ENCODE data around the gene ATG4B. TPM values are rescaled to one million over a fixed set of nuclear protein-coding genes. Genes with fewer than 3 reads are reported as not detected.
A peak's percentile ranks its signal among the peaks of the same experiment; 100 is the strongest.

Gene ATG4B
- total and polyA plus RNA-seq, 11 donors: 35.9 to 75.1 (median 48.3) TPM

- no peak overlapping the region for H3K4me3 ChIP-seq
- no peaks in the 10 kb centered on the region for H3K9me3 ChIP-seq
- no peak for TF ChIP-seq POLR2A (IDR thresholded peaks at IDR 0.05)
- TF ChIP-seq CTCF (IDR thresholded peaks at IDR 0.05): no peak
- no peaks in the 10 kb centered on the region for H3K4me1 ChIP-seq
- H3K27me3 ChIP-seq: no peaks in the 10 kb centered on the region
- intact Hi-C loops (cut with DNase I): no loop called here
- DNase-seq (peak in 1 of 5 donors; percentile 39), ATAC-seq (no peak)
- WGBS, 4 donors: 85 to 90% (median 89%) methylated on average over 23 of the region's 23 CpGs
- peaks cover 0 to 62% (median 51%) of the 10 kb centered on the region in 9 donors for H3K36me3 ChIP-seq
- no peak overlapping the region for H3K27ac ChIP-seq
These were observed 28.4 kb downstream of the ATG4B start for GRCh38 chr2:241665731-241666440.

- H3K36me3 ChIP-seq: peaks cover 0 to 62% (median 56%) of the 10 kb centered on the region in 9 donors
- no peaks in the 10 kb centered on the region for H3K9me3 ChIP-seq
- TF ChIP-seq CTCF (IDR thresholded peaks at IDR 0.05) (no peak), POLR2A (IDR thresholded peaks at IDR 0.05) (no peak)
- 73 to 80% (median 77%) methylated on average over 34 to 42 of the region's 42 CpGs for WGBS, 4 donors
- ATAC-seq (no peak), DNase-seq (peak in 1 of 5 donors; percentile 47)
- H3K4me1 ChIP-seq: no peaks in the 10 kb centered on the region
- no peak overlapping the region for H3K4me3 ChIP-seq
- intact Hi-C loops (cut with DNase I): no loop called here
- H3K27ac ChIP-seq: no peak overlapping the region
- no peaks in the 10 kb centered on the region for H3K27me3 ChIP-seq
These were observed 29.3 kb downstream of the ATG4B start for GRCh38 chr2:241666627-241667400.

- intact Hi-C loops (cut with DNase I): no loop called here
- H3K27ac ChIP-seq: no peak overlapping the region
- H3K4me1 ChIP-seq: no peaks in the 10 kb centered on the region
- WGBS, 4 donors: 91 to 97% (median 95%) methylated on average over 21 of the region's 21 CpGs
- no peaks in the 10 kb centered on the region for H3K27me3 ChIP-seq
- no peaks in the 10 kb centered on the region for H3K9me3 ChIP-seq
- peaks cover 0 to 67% (median 63%) of the 10 kb centered on the region in 9 donors for H3K36me3 ChIP-seq
- no peak overlapping the region for H3K4me3 ChIP-seq
- DNase-seq (peak in 1 of 5 donors; percentile 44), ATAC-seq (no peak)
- TF ChIP-seq POLR2A (IDR thresholded peaks at IDR 0.05): no peak
- TF ChIP-seq CTCF (IDR thresholded peaks at IDR 0.05): no peak
These were observed 30.9 kb downstream of the ATG4B start for GRCh38 chr2:241668354-241668753.

GRCh38 chr2:241668839-241669238 lies 31.3 kb downstream of the ATG4B start:
- DNase-seq (peak in 1 of 5 donors; percentile 15), ATAC-seq (no peak)
- no peaks in the 10 kb centered on the region for H3K9me3 ChIP-seq
- H3K27me3 ChIP-seq: no peaks in the 10 kb centered on the region
- H3K27ac ChIP-seq: no peak overlapping the region
- 89 to 91% (median 90%) methylated on average over 12 of the region's 12 CpGs for WGBS, 4 donors
- TF ChIP-seq CTCF (IDR thresholded peaks at IDR 0.05) (no peak), POLR2A (IDR thresholded peaks at IDR 0.05) (no peak)
- H3K36me3 ChIP-seq: peaks cover 0 to 67% (median 63%) of the 10 kb centered on the region in 9 donors
- intact Hi-C loops (cut with DNase I): no loop called here
- H3K4me1 ChIP-seq: peaks cover 0 to 1% (median 0%) of the 10 kb centered on the region in 12 donors
- no peak overlapping the region for H3K4me3 ChIP-seq

Measured in heart left ventricle (tissue), 16 donors.